ENCODE data around the gene SMIM17. TPM values are rescaled to one million over a fixed set of nuclear protein-coding genes. Genes with fewer than 3 reads are reported as not detected.

The SMIM17 gene
- total and polyA plus RNA-seq, 2 experiments from 2014 or later, result 0.63 TPM; not detected in 1

DNA sequence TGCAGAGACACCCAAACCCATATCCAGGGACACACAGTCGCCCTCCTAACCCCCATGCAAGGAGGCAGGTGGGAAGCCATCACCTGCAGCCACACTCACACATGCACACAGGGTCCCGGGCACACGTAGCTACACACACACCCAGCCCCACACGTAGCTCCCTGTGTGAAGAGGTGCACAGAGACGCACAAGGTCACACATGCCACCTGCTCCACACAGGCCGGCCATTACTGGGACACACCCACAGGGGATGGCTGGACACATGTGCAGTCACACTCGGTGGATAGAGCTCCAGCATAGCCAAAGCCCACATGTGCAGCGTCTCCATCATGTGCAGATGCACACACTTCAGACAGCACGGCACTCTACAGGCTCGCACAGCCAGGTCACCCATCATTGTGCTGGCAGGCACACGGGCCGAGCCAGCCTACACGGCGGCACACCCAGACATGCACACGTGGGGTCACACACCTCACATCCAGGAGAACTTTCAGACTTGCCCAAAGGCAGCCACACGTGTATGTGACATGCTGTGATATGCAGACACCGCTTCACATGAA is 27.5 kb downstream of the SMIM17 start:
- H3K4me2 ChIP-seq, result no peak overlapping the region
- H3K9me3 Mint-ChIP-seq, result peaks cover 89% of the 10 kb centered on the region
- TF ChIP-seq ZNF331 (CRISPR knock-in tag; IDR thresholded peaks at IDR 0.05; ENCODE audit: low read depth) (no peak), ETS1 (IDR thresholded peaks at IDR 0.05) (no peak), EZH2phosphoT487 (IDR thresholded peaks at IDR 0.05; ENCODE audit: unreplicated experiment) (no peak), JUNB (IDR thresholded peaks at IDR 0.05; ENCODE audit: unreplicated experiment) (no peak), REST (IDR thresholded peaks at IDR 0.05; ENCODE audit: unreplicated experiment) (no peak), NANOG (IDR thresholded peaks at IDR 0.05; ENCODE audit: borderline replicate concordance) (no peak), CREB1 (CRISPR knock-in tag; IDR thresholded peaks at IDR 0.05; ENCODE audit: low read depth) (no peak), POLR2AphosphoS5 (IDR thresholded peaks at IDR 0.05; ENCODE audit: low read depth) (no peak), STAT1 (IDR thresholded peaks at IDR 0.05; ENCODE audit: unreplicated experiment) (no peak), CTCF (conservative IDR thresholded peaks at IDR 0.05; ENCODE audit: low read depth in 2 of 2) (no peak), ZNF114 (CRISPR knock-in tag; IDR thresholded peaks at IDR 0.05) (no peak), ZNF462 (CRISPR knock-in tag; IDR thresholded peaks at IDR 0.05) (no peak), EZH2 (IDR thresholded peaks at IDR 0.05; ENCODE audit: low read depth, unreplicated experiment) (no peak)

More for the DNA sequence above, 27.5 kb downstream of the SMIM17 start:
- Histone ChIP-seq H3K27me3 (ENCODE audit: insufficient read depth) (no peaks in the 10 kb centered on the region), H3K27ac (ENCODE audit: low read depth) (no peak overlapping the region), H3K79me2 (replicated peaks; ENCODE audit: insufficient read depth) (no peaks in the 10 kb centered on the region), H2AFZ (no peak overlapping the region), H3K36me3 (ENCODE audit: insufficient read depth) (no peaks in the 10 kb centered on the region), H3K9me2 (ENCODE audit: insufficient read depth) (no peaks in the 10 kb centered on the region), H3K4me1 (ENCODE audit: insufficient read depth) (no peaks in the 10 kb centered on the region), H3F3A (replicated peaks; ENCODE audit: low read depth) (no peaks in the 10 kb centered on the region), H4K20me1 (replicated peaks; ENCODE audit: insufficient read depth) (no peaks in the 10 kb centered on the region), H3K4me3 (no peak overlapping the region)
- no peak overlapping the region; the same call in 2 of the 3 replicates for H3K4me3 Mint-ChIP-seq
- peaks cover 39% of the 10 kb centered on the region for H3K36me3 Mint-ChIP-seq (ENCODE audit: low read depth)
- no peak for DNase-seq (ENCODE audit: low spot score)
- no peak overlapping the region for H3K27ac Mint-ChIP-seq
- peaks cover 8% of the 10 kb centered on the region for H3K27me3 Mint-ChIP-seq (ENCODE audit: insufficient read depth, low read depth, poor library complexity)
- no peaks in the 10 kb centered on the region for H3K4me1 Mint-ChIP-seq
- ATAC-seq, result no peak

Data from GM23338 (cell line).